GM10847 (cell line): Measurements from ENCODE around the gene FOXB2.

Experiments
- POLR2A ChIP-seq: IDR thresholded peaks from 2 replicates; pipeline ENCODE4 v1.6.1; 2011; ENCODE audit not compliant: insufficient read length; ENCODE audit errors: extremely low read depth

Gene FOXB2

DNA sequence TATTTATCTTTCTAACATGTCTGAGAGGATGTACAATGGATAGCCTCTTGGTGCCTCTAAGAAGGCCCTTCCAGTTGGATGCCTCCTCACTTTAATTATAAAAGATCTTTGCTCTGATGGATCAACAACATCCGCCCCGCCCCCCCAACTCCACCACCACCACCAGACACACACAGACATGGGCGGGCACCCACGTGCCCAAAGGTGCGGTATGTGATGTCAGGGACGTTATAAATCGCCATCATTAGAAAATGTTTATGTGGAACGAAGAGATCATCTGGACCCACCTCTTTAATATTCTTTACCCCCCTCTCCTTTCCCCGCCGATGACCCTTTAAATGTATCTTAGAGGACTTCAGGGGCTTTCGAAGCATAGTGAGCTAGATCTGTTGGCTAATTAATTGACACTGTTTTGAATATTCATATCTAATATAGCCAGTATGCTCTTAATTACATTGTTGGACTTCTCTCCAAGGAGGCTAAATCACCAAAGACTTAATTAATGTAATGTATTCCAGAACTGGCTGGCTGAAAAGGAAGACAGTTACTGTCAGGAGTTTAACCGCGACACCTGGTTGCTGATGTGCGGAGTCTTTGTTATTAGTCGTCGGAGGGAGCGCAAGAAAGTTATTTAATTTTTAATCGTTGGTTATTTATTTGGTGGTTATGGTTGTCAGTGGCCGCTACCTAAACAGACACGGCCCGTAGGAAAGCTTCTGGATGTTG is 6.1 kb upstream of the FOXB2 start:
- no peak for TF ChIP-seq POLR2A

DNA sequence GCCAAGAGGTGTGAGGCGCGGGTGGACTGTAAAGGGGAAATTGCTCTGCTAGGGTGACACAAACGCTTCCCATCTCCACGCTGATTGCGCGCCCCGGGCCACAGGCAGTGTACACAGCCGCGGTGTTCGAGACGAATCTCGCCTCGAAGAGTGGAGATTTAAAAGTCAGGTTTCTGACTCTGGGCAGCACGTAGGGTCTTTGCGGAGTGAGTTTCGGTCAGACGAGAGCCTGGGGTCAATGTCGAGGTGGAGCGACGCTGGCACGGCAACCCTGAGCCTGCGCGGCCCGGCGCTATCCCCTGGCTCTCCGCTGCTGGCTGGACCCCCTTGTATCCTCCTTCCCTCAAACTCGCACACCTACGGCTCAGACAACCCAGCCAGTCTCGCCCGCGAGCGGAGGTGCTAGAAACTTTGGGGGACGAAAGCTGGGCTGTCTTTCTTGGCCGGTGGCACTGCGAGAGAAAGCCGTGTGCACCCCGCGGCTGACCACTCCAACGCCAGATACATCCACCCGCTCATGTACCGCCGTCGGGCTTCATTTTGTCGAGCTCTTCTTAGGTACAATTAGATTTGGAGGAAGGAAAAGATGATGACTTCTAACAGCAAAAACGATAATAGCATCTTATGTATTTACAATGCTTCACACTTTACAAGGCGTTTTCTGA is 5.4 kb upstream of the FOXB2 start:
- TF ChIP-seq POLR2A: no peak

DNA sequence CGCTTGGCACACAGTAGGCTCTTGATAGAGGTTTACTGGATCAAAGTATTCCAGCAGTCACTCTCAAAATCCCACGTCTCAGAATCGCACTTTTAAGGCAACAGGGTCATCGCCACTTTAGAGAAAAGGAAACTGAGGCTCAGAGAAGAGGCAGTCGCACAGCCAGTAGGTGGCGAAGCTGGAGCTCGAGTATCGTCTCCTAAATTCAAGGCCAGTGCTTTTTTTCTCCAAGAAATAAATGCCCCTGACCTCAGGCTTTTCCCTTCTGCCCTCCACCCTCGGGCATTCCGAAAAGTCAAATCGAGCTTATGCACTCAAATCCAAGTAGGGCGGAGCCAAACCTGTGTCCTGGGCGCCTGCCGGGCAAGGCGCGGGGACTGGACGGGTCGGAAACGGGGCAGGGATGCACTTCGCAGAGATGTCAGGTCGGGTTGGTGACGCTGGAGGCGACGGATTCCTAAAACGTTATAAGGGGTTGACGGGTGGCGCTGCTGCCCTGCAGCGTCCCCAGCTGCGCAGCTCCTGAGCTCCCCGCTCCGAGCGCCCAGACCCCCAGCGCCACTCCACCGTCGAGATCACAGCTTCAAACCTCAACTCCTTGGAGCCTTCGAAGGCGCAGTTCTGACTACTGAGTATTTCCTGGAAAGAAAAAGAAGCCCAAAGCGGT is 4.7 kb upstream of the FOXB2 start:
- TF ChIP-seq POLR2A: no peak

DNA sequence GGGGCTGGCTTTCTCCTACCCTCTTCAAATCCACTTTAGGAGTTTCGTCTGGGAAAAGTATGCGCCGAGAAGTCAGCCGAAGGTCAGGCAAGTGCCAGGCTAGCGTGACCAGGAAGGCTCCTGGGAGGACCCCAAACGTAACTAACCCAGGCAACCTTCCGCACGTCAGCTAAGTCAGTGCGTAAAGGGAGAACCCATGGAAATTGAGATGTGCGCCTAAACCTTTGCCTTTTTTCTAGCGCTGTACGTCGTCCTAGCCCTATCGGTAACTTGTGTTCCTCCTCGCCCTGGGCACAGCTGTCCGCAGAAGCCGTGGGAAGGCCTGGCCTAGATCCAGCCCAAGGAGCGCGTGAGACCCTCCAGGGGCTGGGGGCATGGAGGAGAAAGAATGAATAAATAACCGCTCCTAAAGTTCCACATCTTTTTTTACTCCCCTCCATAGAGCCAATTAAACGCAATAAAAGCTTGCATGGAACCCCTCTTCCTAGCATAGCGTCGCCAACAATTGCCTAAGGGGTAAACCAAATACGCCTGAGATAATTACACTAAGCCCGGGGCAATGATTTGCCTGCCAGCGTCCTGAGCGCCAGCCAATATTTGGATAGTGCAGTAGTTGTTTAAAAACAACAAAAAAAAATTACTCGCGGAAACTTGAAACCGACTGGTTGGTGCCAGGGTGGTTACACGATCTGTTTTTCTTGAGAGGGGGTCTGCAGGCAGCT is 4.0 kb upstream of the FOXB2 start:
- no peak for TF ChIP-seq POLR2A

DNA sequence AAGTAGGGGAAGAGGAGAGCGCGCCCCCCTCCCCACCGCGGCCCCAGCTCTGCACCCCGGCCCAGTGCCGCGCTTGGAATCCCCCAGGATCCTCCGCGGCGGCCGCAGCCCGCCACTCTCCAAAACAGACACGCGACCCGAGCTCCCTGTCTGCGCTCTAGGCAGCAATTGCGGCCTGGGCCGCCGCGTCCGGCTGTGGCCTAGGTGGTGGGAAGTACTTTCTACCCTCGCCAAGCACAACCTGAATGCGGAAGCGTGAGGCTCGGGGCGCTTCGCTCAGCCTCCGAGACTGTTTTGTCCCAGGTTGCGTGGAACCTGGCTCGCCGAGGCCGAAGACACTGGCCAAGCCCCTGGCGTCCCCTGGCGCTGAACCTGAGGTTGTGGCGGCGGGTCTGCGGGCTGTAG is 3.3 kb upstream of the FOXB2 start:
- no peak for TF ChIP-seq POLR2A

DNA sequence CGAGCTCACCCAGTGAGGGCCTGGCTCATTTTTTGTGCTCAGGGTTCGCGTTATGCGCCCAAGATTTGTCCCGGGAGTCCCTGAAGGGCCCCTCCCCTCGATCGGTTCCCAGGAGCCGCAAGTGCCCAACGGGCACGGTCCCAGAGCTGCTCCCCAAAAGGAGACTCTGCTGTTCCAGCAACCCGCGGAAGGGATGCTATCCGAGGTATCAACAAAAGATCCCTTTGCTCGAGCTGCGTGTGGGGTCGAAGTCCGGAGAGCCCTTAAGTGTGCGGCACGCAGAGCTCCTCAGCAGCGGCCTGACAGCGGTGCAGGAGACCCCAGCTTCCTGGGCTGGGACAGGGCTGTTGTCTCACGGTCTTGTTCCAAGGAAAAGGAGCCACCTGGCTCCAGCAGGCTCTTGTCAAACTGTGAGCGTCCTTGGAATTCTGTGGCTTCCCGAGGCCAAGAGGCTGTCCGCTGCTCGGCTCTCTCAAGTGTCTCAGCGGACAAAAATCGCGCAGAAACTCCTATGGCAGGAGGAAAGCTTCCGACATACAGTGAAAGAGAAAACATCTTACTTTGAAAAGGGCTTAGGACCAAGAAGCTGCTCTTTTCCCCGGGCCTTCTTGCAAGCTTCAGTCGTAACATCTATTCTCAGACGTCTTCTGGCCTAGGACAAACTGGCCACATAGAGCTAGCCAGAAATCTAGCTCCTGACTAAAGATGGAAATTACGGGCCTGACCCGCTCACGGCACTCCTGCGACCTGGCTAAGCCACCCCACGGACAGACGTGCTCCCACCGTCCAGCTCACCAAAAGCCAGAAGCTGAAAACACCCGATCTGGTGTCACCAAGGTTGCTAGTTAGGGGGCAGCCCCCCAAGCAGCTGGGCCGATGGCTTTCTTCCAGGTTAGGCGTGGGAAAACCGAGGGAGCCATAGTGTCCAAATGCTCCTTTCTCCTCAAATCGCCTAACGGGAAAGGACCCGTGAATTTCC is 2.6 kb upstream of the FOXB2 start:
- TF ChIP-seq POLR2A: no peak

DNA sequence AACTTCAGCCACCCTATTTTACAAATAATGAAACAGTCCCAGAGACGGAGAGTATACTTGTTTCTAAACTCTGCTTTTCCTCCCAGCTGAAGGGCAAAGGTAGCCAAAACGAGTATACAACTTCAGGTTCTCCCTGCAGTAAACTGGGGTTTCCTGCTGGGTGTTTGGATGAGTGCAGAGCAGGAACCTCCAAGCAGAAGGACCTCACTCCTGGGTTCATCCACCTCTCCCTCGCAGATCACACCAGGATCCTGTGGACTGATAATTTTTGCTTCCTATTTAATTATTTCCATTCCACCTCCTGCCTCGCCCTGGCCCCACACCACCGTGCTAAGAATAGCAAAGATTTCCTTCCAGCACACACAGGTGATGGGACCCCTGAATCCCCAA is 2.0 kb upstream of the FOXB2 start:
- no peak for TF ChIP-seq POLR2A

DNA sequence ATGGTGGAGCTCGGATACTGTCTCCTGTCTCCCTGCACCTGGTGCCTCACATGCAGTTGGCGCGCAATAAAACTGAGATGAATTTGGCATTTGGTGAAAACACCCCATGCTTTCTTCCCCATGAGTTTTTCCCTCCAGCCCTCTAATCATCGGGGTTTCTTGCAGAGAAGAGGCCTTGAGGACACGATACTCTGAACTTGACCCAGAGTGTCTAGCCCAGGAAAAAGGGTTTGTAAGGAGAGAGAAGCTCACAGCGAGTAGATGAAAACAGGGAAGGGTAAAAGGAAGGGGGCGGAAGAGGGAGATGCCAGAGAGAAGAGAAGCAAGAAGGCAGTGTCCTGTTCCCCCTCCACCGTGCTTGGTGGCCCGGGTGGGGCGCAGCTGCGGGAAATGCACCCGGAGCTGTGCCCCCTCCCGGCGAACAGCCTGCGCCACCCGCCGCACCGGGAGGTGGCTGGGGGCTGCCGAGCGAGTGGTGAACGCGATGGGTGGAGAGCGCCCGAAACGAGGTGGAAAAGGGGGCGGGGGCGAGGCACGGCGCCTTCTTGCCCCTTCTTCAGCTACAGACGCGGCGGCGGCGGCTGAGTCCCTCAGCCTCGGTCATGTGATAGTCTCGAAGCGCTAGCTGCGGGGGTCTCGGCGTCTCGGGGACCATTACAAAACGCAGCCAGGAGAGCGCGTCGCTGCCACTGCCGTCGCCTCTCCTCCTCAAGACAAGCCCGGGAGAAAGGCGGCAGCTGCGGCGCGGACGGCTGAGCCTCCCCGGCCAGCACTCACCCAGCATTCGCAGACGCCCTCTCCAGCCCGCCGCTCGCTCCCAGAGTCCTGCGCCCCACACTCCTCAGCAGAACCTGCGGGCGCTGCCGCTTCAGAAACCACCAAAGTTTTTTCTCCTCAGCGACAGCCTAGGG is 1.1 kb upstream of the FOXB2 start:
- TF ChIP-seq POLR2A: no peak

DNA sequence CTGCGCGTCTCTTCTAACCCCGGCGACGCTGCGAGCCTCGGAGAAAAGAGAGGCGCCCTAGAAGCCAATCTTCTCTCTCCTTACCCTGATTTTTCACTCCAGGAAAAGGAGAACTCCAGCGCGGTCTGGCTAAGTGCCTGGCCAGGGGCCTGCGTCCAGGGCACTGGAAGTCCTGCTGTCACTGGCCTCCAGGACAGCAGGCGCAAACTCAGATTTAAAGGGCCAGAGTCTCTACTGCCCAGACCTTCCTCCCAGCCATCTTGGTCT is 553 bp upstream of the FOXB2 start:
- TF ChIP-seq POLR2A: no peak

DNA sequence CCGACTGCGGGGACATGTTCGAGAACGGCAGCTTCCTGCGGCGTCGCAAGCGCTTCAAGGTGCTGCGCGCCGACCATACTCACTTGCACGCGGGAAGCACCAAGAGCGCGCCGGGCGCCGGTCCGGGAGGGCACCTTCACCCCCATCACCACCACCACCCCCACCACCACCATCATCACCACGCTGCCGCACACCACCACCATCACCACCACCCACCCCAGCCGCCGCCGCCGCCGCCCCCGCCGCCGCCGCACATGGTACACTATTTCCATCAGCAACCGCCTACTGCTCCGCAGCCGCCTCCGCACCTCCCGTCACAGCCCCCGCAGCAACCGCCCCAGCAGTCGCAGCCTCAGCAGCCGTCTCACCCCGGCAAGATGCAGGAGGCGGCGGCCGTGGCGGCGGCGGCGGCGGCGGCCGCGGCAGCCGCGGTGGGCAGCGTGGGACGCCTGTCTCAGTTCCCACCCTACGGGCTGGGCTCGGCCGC is 514 bp downstream of the FOXB2 start:
- no peak for TF ChIP-seq POLR2A

DNA sequence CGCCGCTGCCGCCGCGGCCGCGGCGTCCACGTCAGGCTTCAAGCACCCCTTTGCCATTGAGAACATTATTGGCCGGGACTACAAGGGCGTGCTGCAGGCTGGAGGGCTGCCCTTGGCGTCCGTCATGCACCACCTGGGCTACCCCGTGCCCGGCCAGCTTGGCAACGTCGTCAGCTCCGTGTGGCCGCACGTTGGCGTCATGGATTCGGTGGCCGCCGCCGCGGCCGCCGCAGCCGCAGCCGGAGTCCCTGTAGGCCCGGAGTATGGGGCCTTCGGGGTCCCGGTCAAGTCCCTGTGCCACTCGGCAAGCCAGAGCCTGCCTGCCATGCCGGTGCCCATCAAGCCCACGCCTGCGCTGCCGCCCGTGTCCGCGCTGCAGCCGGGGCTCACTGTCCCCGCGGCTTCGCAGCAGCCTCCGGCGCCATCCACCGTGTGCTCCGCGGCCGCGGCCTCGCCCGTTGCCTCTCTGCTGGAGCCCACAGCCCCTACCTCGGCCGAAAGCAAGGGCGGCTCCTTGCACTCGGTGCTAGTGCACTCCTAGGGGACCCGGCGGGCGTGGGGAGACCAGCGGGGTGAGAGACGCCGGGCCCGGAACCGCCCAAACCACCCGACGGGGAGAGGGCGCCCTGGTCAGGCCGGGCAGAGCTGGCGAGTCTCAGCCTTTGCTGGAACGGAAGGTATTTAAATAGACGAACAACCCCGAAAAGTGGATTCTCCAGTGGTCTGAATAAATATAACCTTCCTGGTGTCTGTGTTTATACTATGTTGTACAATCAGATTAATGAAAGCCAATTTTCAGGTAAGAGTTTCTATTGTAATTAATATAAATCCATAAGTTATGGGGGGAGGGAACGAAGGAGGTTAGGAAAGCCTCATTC is 1.2 kb downstream of the FOXB2 start:
- TF ChIP-seq POLR2A: no peak

DNA sequence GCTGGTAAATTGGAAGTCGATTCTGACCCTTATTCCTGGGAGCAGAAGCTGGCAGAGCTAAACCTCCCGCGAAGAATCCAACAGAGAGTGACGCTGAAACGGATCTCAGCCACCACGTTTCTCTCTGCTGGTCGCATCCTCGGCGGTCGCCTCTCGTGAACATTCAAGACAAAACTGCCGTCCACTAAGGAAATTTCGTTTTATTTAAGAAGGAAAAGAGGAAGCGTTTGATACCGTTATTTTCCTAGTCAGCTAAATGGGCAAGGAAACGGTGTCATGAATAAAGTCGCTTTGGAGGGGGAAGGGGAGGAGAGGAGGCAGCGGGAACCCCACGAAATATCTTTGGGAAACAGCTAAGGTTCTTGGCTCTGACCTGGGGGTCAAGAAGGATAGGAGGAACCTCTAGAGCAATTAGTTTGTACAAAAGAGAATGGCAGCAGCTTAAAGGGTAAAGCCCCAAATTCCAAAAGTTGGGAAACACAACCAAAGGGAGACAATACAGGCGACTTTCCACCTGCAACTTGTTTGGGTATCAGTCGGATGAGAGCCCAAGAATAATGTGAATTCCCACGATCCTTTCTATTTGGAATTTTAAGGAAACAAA is 1.9 kb downstream of the FOXB2 start:
- TF ChIP-seq POLR2A: no peak
